NOMO-1 (cell line): ENCODE measurements around the gene GPR151.

ENCODE experiments used
- DNase-seq, 2 experiments: peaks; one replicate each; lab custom pipeline; 2025; ENCODE audit not compliant: unreplicated experiment in 2 of 2; lab: John Stamatoyannopoulos, UW

Gene GPR151

DNA sequence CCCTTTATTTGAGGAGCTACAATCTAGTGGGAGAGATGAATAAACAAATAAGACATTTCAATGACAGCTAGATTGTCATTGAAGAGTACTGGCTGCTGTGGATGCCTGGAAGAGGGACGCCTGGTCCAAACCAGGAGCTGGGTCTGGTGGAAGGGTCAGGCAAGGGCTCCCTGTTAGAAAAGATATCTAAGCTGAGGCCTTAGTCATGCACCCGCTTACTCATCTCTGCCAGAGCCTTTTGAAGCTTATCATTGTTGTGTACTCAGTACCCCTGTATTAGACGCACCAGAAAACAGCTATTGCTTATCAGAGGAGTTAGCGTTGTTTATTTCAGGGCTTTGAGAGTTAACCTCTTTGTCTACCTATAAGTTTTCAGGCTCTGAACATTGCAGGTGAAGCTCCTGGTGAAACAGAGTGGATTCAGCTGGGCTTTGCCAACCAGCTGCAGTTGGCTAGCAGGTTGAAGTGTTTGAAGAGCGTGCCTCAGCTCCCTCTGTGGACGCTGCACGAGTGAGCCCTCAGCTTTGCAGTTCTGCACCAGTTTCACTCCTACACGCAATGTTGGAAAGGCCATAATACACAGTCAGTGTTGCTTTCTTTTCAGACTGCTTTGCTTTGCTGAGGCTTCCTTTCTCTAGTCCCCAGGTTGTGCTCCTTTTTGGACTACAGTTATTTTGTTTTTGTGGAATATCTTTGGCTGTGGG lies 5.6 kb upstream of the GPR151 start:
- no peak for DNase-seq

- no peak for DNase-seq
Measured at GRCh38 chr5:146520731-146521130, 4.7 kb upstream of the GPR151 start.

GRCh38 chr5:146519554-146519953 lies 3.6 kb upstream of the GPR151 start:
- DNase-seq: peak in 1 of 2 experiments; percentile 2

DNA sequence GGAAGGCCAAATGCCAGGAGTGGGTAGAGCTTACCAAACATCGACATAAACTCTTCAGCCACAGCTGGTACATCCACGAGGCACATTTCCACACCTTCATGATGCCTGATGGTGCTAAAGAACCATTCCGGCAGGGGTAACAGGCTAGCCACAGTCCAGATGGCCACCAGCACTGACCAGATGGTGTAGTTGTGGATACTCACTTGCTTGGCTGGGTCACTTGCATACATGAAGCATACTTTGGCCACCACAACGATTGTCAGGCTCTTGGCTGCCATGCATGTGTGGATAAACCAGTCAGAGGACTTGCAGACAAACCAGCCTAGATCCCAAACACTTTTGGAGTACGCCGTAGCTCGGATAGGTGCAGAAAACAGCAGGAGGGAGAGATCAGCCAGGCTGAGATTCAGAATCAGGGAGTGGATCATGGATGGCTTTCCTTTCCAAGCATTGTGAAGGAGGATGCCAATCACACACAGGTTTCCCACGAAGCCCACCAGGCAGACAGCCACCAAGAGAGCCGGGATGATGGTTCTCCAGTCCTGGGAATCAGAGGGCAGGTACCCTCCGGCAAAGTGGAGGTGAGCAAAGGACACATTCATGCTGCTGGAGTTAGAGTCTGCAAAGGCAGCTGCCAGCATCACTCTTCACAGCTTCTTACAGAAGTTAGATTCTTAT lies 378 bp downstream of the GPR151 start:
- no peak for DNase-seq

GRCh38 chr5:146514575-146514974 lies 1.4 kb downstream of the GPR151 start:
- DNase-seq: no peak

DNA sequence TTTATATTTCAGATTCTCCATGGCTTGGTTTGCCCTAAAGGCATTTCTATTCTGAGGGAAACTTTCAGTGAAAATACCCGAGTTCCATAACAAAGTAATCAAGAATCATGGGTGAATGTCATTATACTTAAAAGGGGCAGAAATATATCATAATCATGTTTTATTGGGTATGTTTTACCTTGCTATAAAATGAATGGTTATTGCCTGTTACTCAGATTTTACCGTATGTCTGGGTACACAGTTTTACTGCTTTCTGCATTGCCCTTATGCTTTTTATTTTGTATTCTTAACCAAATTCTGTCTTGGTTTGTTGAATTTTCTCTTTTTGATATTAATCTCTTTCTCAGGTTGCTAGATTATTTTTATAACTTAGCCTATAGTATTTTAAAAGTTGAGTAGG lies 2.5 kb downstream of the GPR151 start:
- DNase-seq: no peak

DNA sequence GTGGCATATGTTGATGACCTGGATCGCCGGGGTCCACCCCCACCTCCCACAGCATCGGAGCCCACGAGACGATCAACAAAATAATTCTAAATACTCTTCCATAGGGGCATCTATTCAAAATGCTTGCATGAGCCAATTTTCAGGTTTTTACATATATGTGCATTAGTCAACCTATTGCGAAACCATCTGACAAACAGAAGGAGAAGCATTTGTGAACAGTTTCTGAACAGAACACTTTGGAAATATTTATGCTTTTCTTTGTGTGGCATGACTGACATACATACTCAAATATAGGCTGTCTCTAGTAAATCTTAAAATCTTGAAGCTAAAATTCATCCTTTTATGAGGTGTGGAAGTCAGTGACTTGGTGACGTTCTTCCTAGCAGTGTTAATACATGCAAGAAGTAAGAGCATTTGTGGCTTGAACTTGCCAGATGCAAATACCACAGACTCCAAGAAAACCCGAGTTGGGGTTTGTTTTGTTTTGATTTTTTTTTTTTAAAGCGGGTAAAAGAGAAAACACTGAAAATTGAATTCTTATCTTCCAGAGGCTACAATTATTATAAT lies 5.3 kb downstream of the GPR151 start:
- peak in 1 of 2 experiments; percentile 61 for DNase-seq

DNA sequence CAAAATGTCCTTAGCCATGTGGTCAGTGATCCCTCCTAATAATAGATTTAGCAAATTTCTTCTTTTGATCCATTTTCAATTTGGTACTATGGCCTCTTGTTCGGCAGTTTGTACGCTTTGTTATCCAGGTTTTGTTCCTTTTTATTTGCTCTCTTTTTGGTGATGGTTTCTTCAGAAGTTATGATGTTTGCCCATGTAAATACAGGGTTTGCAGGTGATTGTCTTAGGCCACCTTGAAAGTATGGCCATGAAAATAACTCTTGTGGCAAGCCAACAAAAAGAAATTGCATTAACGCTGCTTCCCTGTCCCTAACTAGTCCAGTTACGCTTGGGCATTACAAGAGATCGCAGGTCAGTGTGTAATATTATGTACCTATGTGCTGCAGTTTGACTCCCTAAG lies 8.6 kb downstream of the GPR151 start:
- no peak for DNase-seq

GRCh38 chr5:146499680-146500079 lies 16.3 kb downstream of the GPR151 start:
- no peak for DNase-seq

DNA sequence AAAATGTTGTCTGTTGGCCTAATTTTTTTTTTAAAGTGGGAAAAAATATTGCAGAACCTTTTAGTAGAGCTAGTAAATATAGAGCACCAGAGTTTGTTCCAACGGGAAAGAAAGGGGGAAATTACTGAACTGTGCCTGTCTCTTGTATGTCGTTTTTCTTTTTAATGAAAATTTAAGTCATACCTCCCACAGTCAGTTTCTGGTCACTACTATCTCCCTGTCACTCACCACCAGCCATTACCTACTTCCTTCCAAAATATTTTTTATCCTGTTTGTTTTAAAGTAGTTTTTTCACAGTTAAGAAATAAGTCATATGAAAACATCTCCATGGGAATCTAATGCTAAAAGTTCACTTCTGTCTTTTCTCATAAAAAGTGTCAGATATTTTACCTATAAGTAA lies 21.3 kb downstream of the GPR151 start:
- no peak for DNase-seq

DNA sequence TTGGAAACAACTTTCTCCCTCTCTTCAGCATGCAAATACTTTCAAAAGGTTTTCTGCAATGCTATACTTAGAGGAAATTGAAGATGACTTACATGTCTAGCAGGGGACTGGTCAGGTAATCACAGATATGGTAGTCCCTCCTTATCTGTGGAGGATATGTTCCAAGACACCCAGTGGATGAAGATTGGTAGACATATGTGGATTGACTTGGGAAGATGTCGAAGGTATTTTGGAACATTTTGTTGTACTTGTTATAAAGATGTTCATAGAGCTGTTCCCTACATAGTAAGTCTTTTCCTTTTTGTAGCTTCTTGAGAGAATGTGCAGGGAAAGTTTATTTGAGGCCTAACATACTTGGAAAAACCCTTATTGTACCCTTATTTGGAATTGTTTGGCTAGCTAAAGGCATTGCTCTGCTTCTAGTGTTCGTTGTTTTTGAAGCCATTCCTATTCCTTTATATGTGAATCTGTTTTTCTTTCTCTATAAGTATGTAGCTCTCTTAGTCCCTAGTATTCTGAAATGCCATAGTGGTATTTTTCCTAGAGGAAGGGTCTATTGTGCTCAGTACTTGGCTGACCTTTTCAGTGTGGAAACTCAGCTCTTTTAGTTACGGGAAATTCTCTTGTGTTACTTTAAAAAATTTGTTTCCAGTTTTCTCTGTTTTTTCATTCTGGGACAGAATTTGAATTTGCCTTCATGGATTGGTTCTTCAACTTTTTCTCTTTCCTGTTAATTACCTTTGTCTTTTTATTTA lies 25.7 kb downstream of the GPR151 start:
- DNase-seq: no peak

- no peak for DNase-seq
Measured at GRCh38 chr5:146484714-146485391, 31.1 kb downstream of the GPR151 start.

DNA sequence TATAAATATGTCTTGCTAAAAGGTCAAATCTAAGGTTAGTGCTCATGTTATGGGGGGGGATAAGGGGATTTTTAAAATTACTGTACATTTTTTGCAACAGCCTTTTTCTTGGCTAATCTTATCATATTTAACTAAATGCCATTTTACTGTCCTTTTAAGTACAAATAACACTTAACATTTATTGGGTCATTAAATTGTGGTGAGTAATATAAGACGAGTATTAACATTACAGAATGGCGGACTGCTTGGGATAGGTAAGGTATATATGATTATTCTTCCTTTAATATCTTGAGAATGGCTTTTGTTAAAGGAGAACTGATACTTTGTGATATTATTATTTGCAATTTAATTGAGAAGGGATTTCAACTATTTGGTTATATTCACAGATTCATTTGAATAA lies 33.2 kb downstream of the GPR151 start:
- no peak for DNase-seq

DNA sequence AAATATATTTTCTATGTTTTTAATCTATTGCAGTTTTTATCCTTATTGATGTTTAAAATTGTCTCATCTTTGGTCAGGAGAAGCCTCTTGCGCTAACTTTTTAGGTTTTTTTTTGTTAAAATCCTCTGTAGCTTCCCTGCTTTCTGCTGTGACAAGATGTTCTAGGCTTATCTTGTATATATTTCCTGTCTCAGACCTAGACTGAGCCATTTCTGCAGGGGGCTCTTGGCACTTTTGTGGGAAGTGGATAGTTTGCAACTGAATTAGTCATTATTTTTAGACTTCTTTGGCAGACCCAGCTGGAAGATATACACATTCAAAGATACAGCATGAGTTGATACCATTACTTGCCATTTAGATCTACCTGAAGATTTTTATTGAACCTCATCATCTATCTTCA lies 40.1 kb downstream of the GPR151 start:
- DNase-seq: no peak

DNA sequence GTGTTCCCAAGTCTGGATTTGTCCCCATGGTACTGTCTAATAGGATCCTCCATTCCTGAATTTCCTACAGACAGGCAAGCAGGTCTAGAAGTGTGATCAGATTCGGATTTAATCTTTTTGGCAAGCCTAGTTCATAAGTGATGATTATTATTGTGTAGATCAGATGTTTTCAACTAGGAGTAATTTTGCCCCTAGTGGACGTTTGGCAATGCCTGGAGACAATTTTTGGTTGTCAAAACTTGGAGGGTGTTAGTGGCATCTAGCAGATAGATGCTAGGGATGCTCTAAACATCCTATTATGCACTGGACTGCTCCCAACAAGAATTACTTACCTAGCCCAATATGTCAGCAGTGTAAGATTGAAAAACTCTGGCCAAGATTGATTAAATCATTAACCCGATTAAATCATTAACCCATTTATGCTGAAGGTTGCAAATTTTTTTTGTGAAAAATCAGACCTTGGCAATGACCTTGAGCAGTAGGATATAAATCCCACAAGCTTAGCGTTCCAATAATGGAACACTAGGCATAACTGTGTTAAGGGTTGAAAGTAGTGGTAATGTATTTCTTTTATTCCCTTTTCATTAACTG lies 40.7 kb downstream of the GPR151 start:
- DNase-seq: no peak

DNA sequence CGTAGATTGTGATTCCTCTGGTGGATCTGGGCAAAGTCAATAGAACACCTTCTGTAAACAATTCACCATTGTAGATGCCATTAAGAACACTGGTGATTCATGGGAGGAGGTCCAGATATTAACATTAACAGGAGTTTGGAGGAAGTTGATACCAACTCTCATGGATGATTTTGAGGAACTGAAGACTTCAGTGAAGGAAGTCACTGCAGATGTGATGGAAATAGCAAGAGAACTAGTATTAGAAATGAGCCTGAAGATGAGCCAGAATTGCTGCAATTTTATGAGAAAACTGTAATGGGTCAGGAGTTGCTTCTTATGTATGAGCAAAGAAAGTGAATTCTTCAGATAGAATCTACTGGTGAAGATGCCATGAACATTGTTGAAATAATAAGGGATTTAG lies 41.9 kb downstream of the GPR151 start:
- DNase-seq: peak in 1 of 2 experiments; percentile 63

GRCh38 chr5:146467760-146468159 lies 48.2 kb downstream of the GPR151 start:
- no peak for DNase-seq

DNA sequence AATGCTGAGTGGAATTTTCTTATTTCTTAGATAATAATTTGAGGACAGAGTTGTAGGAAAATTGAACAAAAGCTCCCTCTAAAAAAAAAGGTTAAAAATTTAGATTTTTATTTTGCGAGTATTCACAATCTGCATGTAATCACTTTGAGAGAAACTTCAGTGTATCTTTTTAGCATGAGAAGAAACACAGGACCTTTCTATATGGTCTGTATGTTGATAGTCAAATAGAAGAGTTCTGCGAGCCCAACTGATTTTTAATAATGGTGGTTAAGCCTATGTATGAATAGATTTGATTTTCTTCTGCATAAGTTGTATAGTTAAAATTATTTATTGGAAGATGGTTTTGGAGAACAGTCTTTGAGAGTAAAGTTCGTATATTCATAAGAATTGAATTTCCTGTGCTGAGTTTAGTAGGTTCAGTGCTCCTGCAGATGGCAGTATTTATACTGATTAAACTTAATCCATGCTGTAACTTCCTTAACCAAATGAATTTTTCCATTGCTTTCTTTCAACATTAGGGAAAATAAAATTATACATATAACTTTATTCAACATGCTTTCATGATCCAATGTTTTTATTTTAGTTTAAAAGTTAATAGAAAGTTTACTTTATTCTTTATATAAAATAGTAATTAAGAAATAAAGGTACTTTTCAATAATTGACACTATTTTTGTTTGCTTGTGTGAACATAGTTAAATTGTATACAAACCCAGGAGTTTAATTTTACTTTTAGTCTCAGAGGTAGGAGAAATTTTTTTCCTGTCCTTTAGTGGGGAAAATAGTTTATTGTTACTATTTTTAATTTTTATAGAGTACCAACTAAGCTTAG lies 49.3 kb downstream of the GPR151 start:
- DNase-seq: peak in 1 of 2 experiments; percentile 10

DNA sequence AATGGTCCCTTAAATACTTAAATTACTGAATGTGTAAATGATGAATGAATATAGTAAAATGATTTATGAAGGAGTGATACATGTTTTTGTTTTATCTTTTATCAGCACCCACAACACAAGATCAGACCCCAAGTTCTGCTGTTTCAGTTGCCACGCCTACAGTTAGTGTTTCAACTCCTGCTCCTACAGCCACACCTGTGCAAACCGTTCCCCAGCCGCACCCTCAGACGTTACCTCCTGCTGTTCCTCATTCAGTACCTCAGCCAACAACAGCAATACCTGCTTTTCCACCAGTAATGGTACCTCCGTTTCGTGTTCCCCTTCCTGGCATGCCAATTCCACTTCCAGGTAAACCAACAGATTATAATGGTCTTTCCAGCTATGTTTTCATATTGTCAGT lies 52.5 kb downstream of the GPR151 start:
- DNase-seq: no peak
